HS-27A (cell line): Measurements from ENCODE around the gene CAMTA2.

Experiments used
- DNase-seq: peaks from one replicate; pipeline ENCODE4 v3.0.0-alpha.2; 2012; ENCODE audit warnings: low read depth, missing footprints

CAMTA2 gene

GRCh38 chr17:4947010-4947410 lies 40.5 kb downstream of the CAMTA2 start:
- DNase-seq, result no peak

- no peak for DNase-seq
Observed at GRCh38 chr17:4946312-4946976, 41.0 kb downstream of the CAMTA2 start.

- DNase-seq, result no peak
Observed at GRCh38 chr17:4945944-4946280, 41.6 kb downstream of the CAMTA2 start.

- peak; percentile 66 for DNase-seq
Observed at GRCh38 chr17:4945176-4945943, 42.1 kb downstream of the CAMTA2 start.

- DNase-seq, result no peak
Observed at GRCh38 chr17:4944554-4945175, 42.8 kb downstream of the CAMTA2 start.

- no peak for DNase-seq
Observed at GRCh38 chr17:4944163-4944553, 43.3 kb downstream of the CAMTA2 start.

GRCh38 chr17:4942760-4943508 lies 44.5 kb downstream of the CAMTA2 start:
- DNase-seq, result no peak

- no peak for DNase-seq
Observed at GRCh38 chr17:4941319-4941610, 46.2 kb downstream of the CAMTA2 start.

- DNase-seq, result no peak
Observed at GRCh38 chr17:4940555-4941318, 46.7 kb downstream of the CAMTA2 start.

- DNase-seq, result peak; percentile 94
Observed at GRCh38 chr17:4939796-4940554, 47.5 kb downstream of the CAMTA2 start, which contains the start of the genes RNF167 and SLC25A11. TSS of gene RNF167 (plus strand) at chr17:4940268. CDS start at chr17:4940910, 642 bp downstream. TSS of gene SLC25A11 (minus strand) at chr17:4940046. CDS start at chr17:4939910, 136 bp downstream.

GRCh38 chr17:4939546-4939795 lies 48.0 kb downstream of the CAMTA2 start:
- no peak for DNase-seq

GRCh38 chr17:4938688-4939545 lies 48.6 kb downstream of the CAMTA2 start:
- DNase-seq, result no peak

- DNase-seq, result no peak
Observed at GRCh38 chr17:4938069-4938491, 49.4 kb downstream of the CAMTA2 start.

GRCh38 chr17:4937553-4937952 lies 49.9 kb downstream of the CAMTA2 start:
- no peak for DNase-seq

GRCh38 chr17:4936436-4936835 lies 51.0 kb downstream of the CAMTA2 start:
- DNase-seq, result no peak

- DNase-seq, result no peak
Observed at GRCh38 chr17:4935650-4936049, 51.8 kb downstream of the CAMTA2 start.

GRCh38 chr17:4934173-4934979 lies 53.1 kb downstream of the CAMTA2 start:
- DNase-seq, result no peak

- DNase-seq, result no peak
Observed at GRCh38 chr17:4933646-4934045, 53.8 kb downstream of the CAMTA2 start.

GRCh38 chr17:4932756-4933155 lies 54.7 kb downstream of the CAMTA2 start:
- no peak for DNase-seq

GRCh38 chr17:4931963-4932362 lies 55.5 kb downstream of the CAMTA2 start, which contains the start of gene GP1BA:
TSS of gene GP1BA (plus strand) at chr17:4932277. CDS start at chr17:4932605, 328 bp downstream.
- DNase-seq, result no peak
